Caco-2 (cell line): ENCODE measurements around the gene SAMD10. TPM values are rescaled to one million over a fixed set of nuclear protein-coding genes. Genes with fewer than 3 reads are reported as not detected.
A peak's percentile ranks its signal among the peaks of the same experiment; 100 is the strongest.

Experiments
- BruUV-seq: library from RNA; stranded (reverse); fragments of 400-500 nt; replicated peaks from 2 replicates; lab custom pipeline; 2021; lab: Mats Ljungman, UMichigan
- CTCF ChIA-PET: fragments of 300-600 bp; sonication (Branson Sonifier 250); formaldehyde crosslinking; loops from one replicate; lab custom pipeline; 2022; ENCODE audit warnings: antibody characterized with exemption; lab: Charles Lee
- POLR2A ChIA-PET: fragments of 300-600 bp; sonication (Branson Sonifier 250); formaldehyde crosslinking; loops from one replicate; lab custom pipeline; 2022; ENCODE audit warnings: antibody characterized with exemption; lab: Charles Lee
- DNase-seq, 2 experiments: peaks; one replicate each; pipeline versions ENCODE4 v3.0.0 to v3.0.0-alpha.2; 2020 to 2022
- H3K27me3 ChIP-seq: replicated peaks from 2 replicates; pipeline ENCODE4 v1.6.0; 2011; ENCODE audit warnings: low read length; ENCODE audit not compliant: control insufficient read depth, insufficient read depth
- H3K36me3 ChIP-seq: 2 replicates; pipeline ENCODE4 v1.5.1; 2011; ENCODE audit warnings: low read length; ENCODE audit not compliant: control insufficient read depth, insufficient read depth
- H3K4me1 ChIP-seq: fragments of 250-450 bp; sonication (Bioruptor Pico); 2 replicates; pipeline ENCODE4 v1.5.1; 2020; ENCODE audit warnings: mild to moderate bottlenecking
- H3K4me3 ChIP-seq: 2 replicates; pipeline ENCODE4 v1.5.1; 2011; ENCODE audit warnings: low read depth, mild to moderate bottlenecking, control low read depth, low read length
- H3K9me3 ChIP-seq: fragments of 250-450 bp; sonication (Bioruptor Pico); 2 replicates; pipeline ENCODE4 v1.5.1; 2020; ENCODE audit warnings: mild to moderate bottlenecking, moderate library complexity
- H3K27ac Mint-ChIP-seq: one replicate; pipeline ENCODE4 v1.8.0; 2022; ENCODE audit warnings: mixed read lengths; ENCODE audit not compliant: unreplicated experiment
- H3K27me3 Mint-ChIP-seq: one replicate; pipeline ENCODE4 v1.8.0; 2022; ENCODE audit warnings: mixed read lengths; ENCODE audit not compliant: insufficient read depth, unreplicated experiment
- H3K36me3 Mint-ChIP-seq: one replicate; pipeline ENCODE4 v1.8.0; 2022; ENCODE audit warnings: mild to moderate bottlenecking, mixed read lengths; ENCODE audit not compliant: insufficient read depth, unreplicated experiment
- H3K4me1 Mint-ChIP-seq: one replicate; pipeline ENCODE4 v1.8.0; 2022; ENCODE audit warnings: low read depth, mixed read lengths; ENCODE audit not compliant: unreplicated experiment
- H3K4me3 Mint-ChIP-seq: one replicate; pipeline ENCODE4 v1.8.0; 2022; ENCODE audit warnings: mild to moderate bottlenecking, moderate library complexity, mixed read lengths; ENCODE audit not compliant: unreplicated experiment
- H3K9me3 Mint-ChIP-seq: one replicate; pipeline ENCODE4 v1.8.0; 2022; ENCODE audit warnings: mixed read lengths; ENCODE audit not compliant: unreplicated experiment
- CTCF ChIP-seq, 2 experiments: fragments of 200-600 bp in 1 of 2; IDR thresholded peaks; 1 replicate in 1 of 2; 2 replicates in 1 of 2; pipeline versions ENCODE4 v1.5.1 to v1.8.0; 2011 to 2022; ENCODE audit warnings: antibody characterized with exemption in 1 of 2, control low read depth in 1 of 2, inconsistent platforms in 1 of 2, low read depth in 1 of 2, low read length in 1 of 2, mild to moderate bottlenecking in 1 of 2, moderate library complexity in 1 of 2; ENCODE audit not compliant: insufficient read depth in 1 of 2, severe bottlenecking in 1 of 2, unreplicated experiment in 1 of 2
- intact Hi-C: fragments of 100-400 bp; cut with micrococcal nuclease; formaldehyde crosslinking; loops from one replicate; pipeline ENCODE4 v1.10.0; 2022; ENCODE audit not compliant: unreplicated experiment
- total RNA-seq: library from RNA; stranded (reverse); gene quantifications from 2 replicates; pipeline ENCODE4 v1.2.3, GENCODE V29; 2022

SAMD10 gene
- total RNA-seq, 1 experiment from 2014 or later, result 13.6 TPM

GRCh38 chr20:63934271-63935068 lies 45.0 kb downstream of the SAMD10 start:
- POLR2A ChIA-PET, result no interaction called here

DNA sequence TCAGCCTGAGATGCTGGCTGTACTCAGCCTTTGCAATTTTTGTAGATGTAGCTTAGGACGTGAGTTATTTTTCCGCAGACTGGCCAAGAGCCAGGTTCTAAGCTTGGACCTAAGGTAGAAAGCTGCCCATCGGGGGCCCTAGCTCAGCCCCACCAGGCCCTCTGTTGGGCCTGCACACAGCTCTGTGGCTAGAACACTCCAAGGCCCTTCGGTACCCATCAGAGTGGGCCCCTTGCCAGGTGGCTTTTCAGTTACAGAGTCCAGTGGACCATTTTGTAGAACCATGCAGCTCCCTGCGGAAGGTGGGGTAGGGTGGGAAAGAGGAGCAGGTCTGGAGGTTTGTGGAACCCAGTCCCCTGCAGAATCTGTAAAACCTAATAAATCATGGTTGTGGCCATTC lies 45.8 kb downstream of the SAMD10 start:
- CTCF ChIA-PET, result interaction anchor here (0.5 to 0.6 kb wide), 2 partner anchors 169 to 212 kb away, joined by 3 to 4 read pairs; no protein-coding TSS in a partner anchor

More at GRCh38 chr20:63934271-63935068, 45.0 kb downstream of the SAMD10 start:
- Mint-ChIP-seq H3K27me3 (no peaks in the 10 kb centered on the region), H3K4me1 (no peaks in the 10 kb centered on the region), H3K4me3 (no peak overlapping the region), H3K36me3 (peaks cover 93% of the 10 kb centered on the region), H3K9me3 (no peaks in the 10 kb centered on the region), H3K27ac (no peak overlapping the region)
- Histone ChIP-seq H3K4me1 (no peaks in the 10 kb centered on the region), H3K27me3 (no peaks in the 10 kb centered on the region), H3K9me3 (no peaks in the 10 kb centered on the region), H3K4me3 (no peak overlapping the region), H3K36me3 (peaks cover 17% of the 10 kb centered on the region)
- no TSS peak for BruUV-seq
- peak; percentile 52 to 63 for TF ChIP-seq CTCF (IDR thresholded peaks at IDR 0.05; ENCODE audit: insufficient read depth in 1 of 2, low read depth in 1 of 2, low read length in 1 of 2, severe bottlenecking in 1 of 2, unreplicated experiment in 1 of 2)
- CTCF ChIA-PET, result interaction anchor here (0.6 to 0.8 kb wide), 3 partner anchors 39 to 212 kb away, joined by 3 to 9 read pairs (median 4); no protein-coding TSS in a partner anchor
- DNase-seq, result peak; percentile 41 to 56
- intact Hi-C loops, result no loop called here

More for the DNA sequence above, 45.8 kb downstream of the SAMD10 start:
- Mint-ChIP-seq H3K27ac (no peak overlapping the region), H3K9me3 (no peaks in the 10 kb centered on the region), H3K36me3 (peaks cover 97% of the 10 kb centered on the region), H3K4me1 (no peaks in the 10 kb centered on the region), H3K4me3 (no peak overlapping the region), H3K27me3 (no peaks in the 10 kb centered on the region)
- intact Hi-C loops, result no loop called here
- TF ChIP-seq CTCF (IDR thresholded peaks at IDR 0.05; ENCODE audit: insufficient read depth in 1 of 2, low read depth in 1 of 2, low read length in 1 of 2, severe bottlenecking in 1 of 2, unreplicated experiment in 1 of 2), result no peak
- no peak overlapping the region for H3K4me3 ChIP-seq
- no peak for DNase-seq
- no peaks in the 10 kb centered on the region for H3K4me1 ChIP-seq
- BruUV-seq, result TSS peak; percentile 22
- no peaks in the 10 kb centered on the region for H3K9me3 ChIP-seq
- H3K27me3 ChIP-seq, result no peaks in the 10 kb centered on the region
- peaks cover 15% of the 10 kb centered on the region for H3K36me3 ChIP-seq
- POLR2A ChIA-PET, result interaction anchor here (0.8 kb wide), 1 partner anchor 37 kb away, joined by 3 read pairs; no protein-coding TSS in a partner anchor
